Measurements from ENCODE around the gene TAC3.
"Not testable (repeated sequence)": the region's sequence is repeated elsewhere in the genome, so short reads cannot be mapped to it uniquely, and the experiment has no call there.

TAC3 gene

GRCh38 chr12:57031789-57032188, 15.5 kb upstream of the TAC3 start:
- DNase-seq = no peak

- peak; percentile 2 for DNase-seq
These were observed 14.9 kb upstream of the TAC3 start for GRCh38 chr12:57031138-57031725.

GRCh38 chr12:57029457-57029856, 13.1 kb upstream of the TAC3 start:
- DNase-seq = no peak

- no peak for DNase-seq
These were observed 11.4 kb upstream of the TAC3 start for GRCh38 chr12:57027805-57028153.

GRCh38 chr12:57027011-57027804, 10.9 kb upstream of the TAC3 start:
- no peak for DNase-seq

- no peak for DNase-seq
These were observed 8.9 kb upstream of the TAC3 start for GRCh38 chr12:57025196-57025595.

- DNase-seq = not testable (repeated sequence)
These were observed 6.0 kb upstream of the TAC3 start for GRCh38 chr12:57022324-57022723.

- DNase-seq = no peak
These were observed 3.8 kb upstream of the TAC3 start for GRCh38 chr12:57019983-57020719.

GRCh38 chr12:57018906-57019305, 2.6 kb upstream of the TAC3 start:
- DNase-seq = no peak

- not testable (repeated sequence) for DNase-seq
These were observed 2.0 kb upstream of the TAC3 start for GRCh38 chr12:57018353-57018752.

GRCh38 chr12:57012600-57013465, 3.5 kb downstream of the TAC3 start:
- DNase-seq = no peak

GRCh38 chr12:57011438-57012424, 4.6 kb downstream of the TAC3 start:
- no peak for DNase-seq

GRCh38 chr12:57010627-57011247, 5.6 kb downstream of the TAC3 start:
- no peak for DNase-seq

GRCh38 chr12:57009949-57010626, 6.2 kb downstream of the TAC3 start:
- no peak for DNase-seq

GRCh38 chr12:57008178-57008577, 8.2 kb downstream of the TAC3 start:
- DNase-seq = peak; percentile 33

GRCh38 chr12:57006809-57007475, 9.4 kb downstream of the TAC3 start:
- no peak for DNase-seq

- DNase-seq = peak; percentile 20
These were observed 10.1 kb downstream of the TAC3 start, which contains the start of gene ZBTB39 for GRCh38 chr12:57005980-57006808. TSS of gene ZBTB39 (minus strand) at chr12:57006546. CDS start at chr12:57004917, 1,629 bp downstream.

- DNase-seq = no peak
These were observed 11.7 kb downstream of the TAC3 start for GRCh38 chr12:57004651-57005050.

- DNase-seq = no peak
These were observed 12.9 kb downstream of the TAC3 start for GRCh38 chr12:57003395-57003794.

Measured in NCI-H1092 treated with DMSO at 0.1 percent for 48 hours (cell line).